NCI-H2171 (cell line): Measurements from ENCODE around the gene PTGR2.
"Not testable (repeated sequence)": the region's sequence is repeated elsewhere in the genome, so short reads cannot be mapped to it uniquely, and the experiment has no call there.

Experiments used
- DNase-seq: peaks from one replicate; lab custom pipeline; 2025; lab: John Stamatoyannopoulos, UW

Gene PTGR2

DNA sequence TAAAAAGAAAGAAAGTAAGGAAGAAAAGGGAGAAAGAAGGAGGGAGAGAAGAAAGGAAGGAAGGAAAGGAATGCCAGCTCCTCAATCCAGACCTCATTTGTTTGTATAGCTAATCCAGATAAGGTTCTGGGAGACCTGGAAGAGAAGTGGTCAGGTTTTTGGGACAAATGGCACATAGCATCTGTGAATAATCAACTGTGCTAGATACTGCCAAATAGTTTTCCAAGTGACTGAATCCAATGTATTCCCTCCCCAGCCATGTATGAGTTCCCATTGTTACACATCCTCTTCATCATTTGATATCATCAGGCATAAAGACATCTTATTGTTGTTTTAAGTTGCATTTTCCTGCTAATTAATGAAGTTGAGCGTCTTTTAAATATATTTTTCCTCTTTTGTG, 18.6 kb upstream of the PTGR2 start:
- DNase-seq, result no peak

DNA sequence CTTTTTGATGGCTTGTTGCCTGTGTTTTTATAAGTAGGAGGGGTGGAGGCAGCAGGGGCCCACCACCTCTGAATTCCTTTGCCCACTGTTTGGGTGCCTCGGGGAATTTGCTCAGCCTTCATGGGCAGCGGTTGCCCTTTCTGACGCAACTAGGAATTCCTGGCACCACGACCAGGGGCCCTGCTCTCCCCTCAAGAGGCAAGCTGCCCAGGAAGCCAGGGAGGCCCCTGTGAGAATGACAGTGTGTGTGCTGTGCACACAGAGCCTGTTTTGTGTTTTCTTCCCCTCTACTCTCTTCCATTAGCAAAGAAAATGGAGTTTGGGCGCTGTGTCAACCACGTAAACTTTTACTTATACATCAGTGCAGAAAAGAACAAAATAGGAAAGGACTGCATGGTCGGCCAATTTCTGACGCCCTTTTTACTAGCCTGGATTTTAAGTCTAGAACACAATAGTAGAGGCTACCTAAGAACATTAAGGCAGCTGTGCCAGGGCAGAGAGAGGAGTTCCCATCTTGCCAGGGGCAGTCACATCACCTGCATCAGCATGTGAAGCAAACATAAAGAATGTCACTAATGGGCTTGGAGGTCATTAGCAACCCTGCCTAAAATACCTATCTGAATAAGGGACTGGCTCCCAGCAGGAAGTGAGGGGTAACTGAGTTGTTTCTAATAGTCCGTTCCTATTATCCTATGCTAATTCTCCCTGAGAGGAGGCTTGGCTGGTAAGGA, 17.9 kb upstream of the PTGR2 start:
- DNase-seq, result no peak

DNA sequence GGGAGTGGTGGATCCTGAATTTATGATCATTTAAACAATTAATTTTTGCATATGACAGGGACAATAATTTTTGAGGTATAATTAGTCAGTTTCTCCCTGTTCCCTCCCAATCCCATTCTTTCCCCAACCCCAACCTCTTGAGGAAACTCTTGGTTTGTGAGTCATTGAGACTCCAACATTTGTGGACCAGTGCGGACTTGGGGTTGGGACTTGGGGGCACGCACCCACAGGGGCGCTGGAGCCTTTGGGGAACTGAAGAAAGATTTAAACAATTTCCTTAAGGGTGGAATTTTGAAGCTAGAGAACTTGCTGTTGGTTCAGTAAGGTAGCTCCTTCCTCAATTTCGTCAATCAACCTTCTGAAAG, 17.4 kb upstream of the PTGR2 start:
- DNase-seq, result no peak

DNA sequence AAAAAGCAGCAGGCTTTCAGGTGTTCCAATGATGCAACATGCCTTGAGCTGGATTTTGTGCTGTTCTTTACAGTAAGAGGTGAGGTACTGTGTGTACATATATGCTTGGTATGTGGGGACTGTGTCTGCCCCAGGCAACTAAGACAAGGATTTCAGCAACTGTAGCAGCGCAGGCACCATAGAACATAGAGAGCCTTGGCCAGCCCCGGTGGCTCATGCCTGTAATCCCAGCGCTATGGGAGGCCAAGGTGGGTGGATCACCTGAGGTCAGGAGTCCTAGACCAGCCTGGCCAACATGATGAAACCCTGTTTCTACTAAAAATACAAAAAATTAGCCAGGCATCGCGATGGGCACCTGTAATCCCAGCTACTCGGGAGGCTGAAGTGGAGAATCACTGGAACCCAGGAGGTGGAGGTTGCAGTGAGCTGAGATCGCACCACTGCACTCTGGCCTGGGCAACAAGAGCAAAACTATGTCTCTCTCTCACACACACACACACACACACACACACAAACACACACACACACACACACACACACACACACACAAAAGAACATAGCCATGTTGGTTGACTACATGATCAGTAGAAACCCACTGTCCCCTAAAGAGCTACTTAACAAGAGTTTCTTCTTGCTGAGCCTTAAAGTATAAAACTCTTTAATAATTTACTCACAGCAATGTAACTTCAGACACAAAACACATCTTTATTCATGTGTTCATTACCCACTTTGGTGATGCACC, 13.2 kb upstream of the PTGR2 start:
- DNase-seq, result not testable (repeated sequence)

DNA sequence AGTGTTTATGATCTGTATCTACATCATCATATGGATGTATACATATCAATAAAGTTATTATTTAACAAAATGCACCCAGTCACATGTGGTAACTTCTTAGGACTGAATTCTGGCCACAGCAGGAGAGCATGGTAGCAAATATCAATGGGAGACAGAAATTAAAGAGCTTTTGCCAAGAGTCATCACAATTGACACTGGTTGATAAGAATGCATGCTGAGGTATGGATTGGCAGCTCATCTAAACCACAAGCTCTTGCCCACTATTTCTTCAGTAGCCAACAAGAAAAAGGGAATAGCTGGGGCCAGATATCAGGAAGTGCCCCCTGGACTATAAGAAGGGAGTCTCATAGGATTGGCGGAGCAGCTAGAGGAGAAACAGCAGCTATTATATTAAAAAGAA, 9.4 kb upstream of the PTGR2 start:
- no peak for DNase-seq

DNA sequence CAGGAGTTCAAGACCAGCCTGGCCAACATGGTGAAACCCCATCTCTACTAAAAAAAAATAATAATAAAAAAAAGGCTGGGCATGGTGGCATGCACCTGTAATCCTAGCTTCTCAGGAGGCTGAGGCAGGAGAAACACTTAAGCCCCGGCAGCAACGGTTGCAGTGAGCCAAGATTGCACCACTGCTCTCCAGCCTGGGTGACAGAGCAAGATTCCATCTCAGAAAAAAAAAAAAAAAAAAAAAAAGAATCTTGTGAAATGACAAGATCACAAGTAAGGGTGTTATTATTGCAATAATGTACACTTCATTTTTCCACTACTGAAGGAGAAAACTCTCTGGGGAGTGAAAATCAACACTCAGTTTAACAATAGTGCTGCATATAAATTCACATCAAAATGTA, 8.8 kb upstream of the PTGR2 start:
- no peak for DNase-seq

DNA sequence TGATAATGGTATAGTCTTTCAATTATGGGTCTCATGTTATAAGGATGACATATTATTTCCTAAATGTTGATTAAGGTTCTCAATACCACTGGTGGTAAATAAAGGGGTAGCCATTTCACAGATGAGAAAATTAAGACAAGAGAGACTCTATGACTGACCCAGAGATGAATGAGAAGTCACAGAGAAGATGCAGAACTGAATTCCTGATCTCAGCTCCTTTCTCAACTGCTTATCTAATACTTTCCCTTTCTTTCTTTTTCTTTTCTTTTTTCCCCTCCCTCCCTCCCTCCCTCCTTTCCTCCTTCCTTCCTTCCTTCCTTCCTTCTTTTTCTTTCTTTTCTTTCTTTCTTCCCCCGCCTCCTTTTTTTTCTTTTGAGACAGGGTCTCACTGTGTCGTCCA, 8.3 kb upstream of the PTGR2 start:
- no peak for DNase-seq

DNA sequence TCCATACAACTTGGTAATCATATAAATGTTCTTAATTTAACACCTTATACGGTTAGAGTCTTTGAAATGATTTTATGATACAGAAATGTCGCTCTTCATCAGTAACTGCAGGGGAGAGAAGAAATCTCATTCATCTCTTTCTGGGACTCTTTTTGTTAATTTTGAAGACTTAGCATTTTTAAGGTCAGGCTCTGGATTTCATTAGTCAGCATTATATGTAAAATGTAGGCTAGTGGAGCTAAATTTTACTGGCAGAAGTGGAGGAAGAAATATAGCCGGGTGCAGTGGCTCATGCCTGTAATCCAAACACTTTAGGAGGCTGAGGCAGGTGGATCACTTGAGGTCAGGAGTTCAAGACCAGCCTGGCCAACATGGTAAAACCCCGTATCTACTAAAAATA, 4.7 kb upstream of the PTGR2 start:
- DNase-seq, result no peak

DNA sequence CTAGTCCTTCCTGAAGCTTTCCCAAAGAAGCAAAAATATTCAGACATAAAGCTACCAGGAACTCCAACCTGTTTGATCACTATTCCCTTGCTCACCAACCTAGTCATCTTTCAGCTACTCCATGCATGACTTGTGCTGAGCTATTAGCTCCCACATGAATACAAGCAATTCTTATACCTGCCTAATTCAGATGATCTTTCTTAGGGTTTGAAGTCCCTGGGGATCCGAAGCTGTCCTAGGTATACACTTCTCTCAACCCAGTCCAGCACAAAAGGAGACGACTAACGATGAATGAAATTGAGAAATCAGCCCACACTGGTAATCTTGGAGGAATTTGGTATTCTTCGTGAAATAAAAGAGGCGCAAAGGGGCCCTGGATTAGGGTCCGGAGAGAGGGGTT, 631 bp upstream of the PTGR2 start:
- no peak for DNase-seq

DNA sequence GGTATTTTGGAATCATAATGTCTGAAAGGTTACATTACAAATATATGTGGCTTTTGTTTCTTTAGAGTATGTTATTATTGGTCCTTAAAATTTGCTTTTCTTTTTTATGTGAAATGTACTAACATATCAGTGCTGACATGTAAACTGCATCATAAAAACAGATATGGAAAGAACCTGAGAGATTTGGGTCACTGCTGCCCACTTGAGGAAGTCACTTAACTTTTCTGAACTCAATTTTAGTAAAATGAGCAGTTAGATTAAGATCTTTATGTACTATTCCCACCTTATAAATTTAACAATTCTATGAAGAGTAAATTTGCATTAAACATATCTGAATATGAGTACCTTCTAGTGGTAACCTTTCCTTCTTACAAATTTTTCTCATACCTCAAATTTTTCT, 7.5 kb downstream of the PTGR2 start:
- DNase-seq, result no peak

DNA sequence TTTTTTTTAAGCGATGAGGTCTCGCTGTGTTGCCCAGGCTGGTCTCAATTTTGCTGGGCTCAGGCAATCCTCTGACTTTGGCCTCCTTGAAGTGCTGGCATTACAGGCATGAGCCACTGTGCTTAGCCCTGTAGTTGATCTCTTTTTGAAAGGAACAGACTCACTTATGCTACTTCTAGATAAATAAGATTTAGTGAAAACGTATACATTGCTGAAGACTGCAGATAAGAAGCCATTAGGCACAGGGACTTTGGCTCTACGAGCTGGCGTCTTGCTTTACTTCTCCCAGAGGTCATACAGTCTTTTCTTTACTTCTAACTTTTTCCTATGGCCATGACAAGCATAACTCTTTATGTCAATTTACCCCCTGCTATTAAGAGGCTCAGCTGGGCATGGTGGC, 9.4 kb downstream of the PTGR2 start:
- no peak for DNase-seq

DNA sequence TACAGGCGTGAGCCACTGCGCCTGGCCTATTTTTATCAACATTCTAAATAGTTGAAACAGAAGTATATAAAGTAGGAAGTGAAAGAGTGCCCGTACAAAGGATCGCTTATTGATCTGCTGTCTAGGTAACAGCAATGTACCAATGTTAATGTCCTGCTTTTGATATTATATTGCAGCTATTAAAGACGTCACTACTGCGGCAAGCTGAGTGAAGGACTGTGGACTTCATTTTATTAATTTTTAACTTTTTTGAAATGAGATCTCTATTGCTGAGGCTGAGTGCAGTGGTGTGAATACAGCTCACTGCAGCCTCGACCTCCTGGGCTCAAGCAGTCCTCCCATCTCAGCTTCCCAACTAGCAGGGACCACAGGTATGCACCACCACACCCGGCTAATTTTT, 10.8 kb downstream of the PTGR2 start:
- DNase-seq, result no peak

DNA sequence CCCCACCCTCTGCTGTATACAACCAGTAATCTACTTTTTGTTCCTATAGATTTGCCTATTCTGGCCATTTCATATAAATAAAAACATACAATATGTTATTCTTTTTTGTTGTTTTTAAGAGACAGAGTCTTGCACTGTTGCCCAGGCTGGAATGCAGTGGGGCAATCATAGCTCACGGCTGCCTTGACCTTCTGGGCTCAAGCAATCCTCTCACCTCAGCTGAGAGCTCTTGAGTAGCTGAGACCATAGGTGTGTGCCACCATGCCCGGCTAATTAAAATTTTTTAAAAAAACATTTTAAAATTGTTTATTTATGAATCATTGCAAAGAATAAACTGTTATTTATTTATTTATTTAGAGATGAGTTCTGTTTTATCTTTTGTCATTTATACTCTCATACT, 11.6 kb downstream of the PTGR2 start:
- DNase-seq, result no peak

DNA sequence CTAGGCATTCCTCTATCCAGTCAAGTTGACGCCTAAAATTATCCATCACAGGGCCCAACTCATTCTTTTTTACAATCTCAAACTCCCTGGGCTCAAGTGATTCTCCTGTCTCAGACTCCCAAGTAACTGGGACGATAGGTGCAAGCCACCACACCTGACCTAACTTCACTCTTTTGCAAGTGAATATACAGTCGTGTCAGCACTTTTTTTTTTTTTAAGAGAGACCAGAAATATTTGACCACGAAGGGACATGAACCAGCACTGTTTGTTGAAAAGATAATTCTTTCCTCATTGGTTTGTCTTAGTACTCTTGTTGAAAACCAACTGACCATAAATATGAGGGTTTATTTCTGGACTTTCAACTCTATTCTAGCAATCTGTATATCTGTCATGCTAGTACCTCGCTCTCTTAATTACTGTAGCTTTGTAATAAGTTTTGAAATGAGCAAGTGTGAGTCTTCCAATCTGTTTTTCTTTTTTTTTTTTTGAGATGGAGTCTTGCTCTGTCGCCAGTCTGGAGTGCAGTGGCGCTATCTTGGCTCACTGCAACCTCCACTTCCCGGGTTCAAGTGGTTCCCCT, 14.0 kb downstream of the PTGR2 start:
- no peak for DNase-seq

DNA sequence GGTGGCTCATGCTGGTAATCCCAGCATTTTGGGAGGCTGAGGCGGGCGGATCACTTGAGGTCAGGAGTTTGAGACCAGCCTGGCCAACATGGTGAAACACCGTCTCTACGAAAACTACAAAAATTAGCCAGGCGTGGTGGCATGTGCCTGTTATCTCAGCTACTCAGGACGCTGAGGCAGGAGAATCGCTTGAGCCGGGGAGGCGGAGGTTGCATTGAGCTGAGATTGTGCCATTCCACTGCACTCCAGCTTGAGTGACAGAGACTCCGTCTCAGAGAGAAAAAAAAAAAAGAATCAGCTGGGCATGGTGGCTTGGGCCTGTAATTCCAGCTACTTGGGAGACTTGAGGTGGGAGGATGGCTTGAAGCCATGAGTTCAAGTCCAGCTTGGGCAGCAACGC, 18.1 kb downstream of the PTGR2 start:
- DNase-seq, result not testable (repeated sequence)

DNA sequence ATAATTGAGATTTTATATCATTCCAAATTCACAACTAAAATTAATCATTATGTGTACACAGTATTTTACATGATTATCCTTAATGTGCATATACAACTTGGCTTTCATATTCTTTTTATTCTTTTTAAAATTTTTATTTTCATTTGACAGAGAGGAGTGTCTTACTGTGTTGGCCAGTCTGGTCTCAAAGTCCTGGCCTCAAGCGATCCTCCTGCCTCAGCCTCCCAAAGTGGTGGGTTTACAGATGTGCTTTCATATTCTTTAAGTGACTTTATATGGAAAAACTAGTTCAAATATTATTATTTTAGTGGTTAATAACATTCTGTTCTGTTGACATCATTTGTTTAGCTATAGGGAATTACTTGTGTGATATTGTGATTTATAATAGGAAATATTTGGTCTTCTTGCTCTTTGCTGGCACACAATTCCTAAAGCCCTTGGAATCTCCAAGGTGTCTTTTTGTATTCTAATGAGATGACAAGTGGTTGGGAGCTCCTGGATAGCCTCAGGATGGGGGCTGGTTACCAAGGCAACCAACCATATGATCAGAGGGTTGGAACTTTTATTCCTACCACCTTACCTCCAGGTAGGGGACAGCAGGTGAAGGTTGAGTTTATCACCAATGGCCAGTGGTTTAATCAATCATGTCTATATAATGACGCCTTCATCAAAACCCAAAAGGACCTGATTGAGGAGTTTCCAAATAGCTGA, 19.0 kb downstream of the PTGR2 start:
- DNase-seq, result no peak

DNA sequence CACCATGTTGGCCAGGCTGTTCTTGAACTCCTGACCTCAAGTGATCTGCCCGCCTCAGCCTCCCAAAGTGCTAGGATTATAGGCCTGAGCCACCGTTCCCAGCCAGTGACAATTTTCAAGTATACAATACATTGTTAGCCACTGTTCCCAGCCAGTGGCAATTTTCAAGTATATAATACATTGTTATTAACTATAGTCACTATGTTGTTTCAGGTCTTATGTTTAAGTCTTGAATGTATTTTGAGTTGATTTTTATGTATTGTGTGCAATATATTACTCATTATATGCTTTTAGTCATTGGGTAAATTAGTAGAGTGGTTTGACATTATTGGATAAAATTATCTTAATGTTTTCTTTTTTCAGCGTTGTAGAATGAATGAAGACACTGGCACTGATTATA, 22.0 kb downstream of the PTGR2 start:
- DNase-seq, result no peak

DNA sequence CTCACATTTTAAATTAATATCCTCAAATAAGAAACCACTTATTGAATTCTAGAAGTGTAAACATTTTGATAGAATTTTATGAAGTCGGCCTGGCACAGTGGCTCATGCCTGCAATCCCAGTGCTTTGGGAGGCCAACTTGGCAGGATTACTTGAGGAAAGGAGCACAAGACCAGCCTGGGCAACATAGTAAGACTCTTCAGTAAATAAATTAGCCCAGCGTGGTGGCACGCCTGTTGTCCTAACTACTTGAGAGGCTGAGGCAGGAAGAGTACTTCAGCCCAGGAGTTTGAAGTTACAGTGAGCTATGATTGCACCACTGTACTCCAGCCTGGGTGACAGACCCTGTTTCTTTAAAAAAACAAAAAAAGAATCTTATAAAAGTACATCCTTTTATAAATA, 26.2 kb downstream of the PTGR2 start:
- no peak for DNase-seq

DNA sequence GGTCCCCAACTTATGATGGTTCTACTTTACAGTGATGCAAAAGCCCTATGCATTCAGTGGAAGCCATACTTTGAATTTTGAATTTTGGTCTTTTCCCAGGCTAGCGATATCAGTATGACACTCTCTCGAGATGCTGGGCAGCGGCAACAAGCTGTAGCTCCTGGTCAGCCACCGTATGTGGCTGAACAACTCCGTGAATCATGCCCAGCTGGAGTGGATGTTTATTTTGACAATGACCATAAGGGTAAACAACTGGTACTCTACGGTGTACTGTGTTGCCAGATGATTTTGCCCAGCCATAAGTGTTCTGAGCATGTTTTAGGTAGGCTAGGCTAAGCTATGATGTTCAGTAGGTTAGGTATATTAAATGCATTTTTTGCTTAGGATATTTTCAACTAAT, 26.8 kb downstream of the PTGR2 start:
- no peak for DNase-seq

DNA sequence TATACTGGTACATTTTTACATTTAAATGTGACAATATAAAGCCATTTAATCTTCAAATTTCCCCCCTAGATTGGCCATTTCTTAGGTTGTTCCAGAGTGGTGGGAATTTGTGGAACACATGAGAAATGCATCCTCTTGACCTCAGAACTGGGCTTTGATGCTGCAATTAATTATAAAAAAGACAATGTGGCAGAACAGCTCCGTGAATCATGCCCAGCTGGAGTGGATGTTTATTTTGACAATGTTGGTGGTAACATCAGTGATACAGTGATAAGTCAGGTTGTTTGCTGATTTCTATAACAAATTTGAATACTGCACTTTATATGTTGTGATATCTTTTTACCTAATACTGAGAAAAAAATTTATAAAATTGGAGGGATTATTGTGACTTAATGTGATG, 27.4 kb downstream of the PTGR2 start:
- DNase-seq, result no peak

DNA sequence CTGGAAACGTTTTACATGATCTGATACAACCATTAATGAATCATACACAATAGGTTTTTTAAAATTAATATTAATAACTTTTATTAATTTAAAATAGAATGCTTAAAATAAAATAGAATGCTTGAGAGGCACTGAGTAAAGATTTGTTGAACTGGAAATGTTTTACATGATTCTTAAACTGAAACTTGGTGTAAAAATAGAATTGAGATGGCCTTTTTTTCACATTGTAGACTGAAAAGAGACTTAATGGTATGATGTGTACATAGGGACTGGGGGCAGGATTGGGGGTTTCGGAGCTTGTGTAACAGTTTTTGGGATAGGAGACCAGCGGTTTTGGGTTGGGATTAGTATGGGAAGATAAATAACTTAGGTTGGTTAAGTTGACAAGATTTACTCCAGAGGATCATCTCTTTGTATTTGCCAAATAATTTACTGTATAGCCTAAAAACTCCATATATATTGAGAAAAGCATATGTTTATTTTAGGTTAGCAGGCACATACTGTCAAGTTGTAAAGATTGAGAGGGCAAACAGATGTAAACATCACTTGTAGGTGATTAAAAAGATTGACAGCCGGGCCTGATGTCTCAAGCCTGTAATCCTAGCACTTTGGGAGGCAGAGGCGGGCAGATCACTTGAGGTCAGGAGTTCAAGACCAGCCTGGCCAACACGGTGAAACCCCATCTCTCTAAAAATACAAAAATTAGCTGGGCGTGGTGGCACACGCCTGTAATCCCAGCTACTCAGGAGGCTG, 33.0 kb downstream of the PTGR2 start:
- no peak for DNase-seq
